Upper lobe of left lung (tissue), 4 donors: ENCODE results near the gene ST3GAL3.

Source experiments
- CTCF ChIP-seq, 6 experiments: fragments of 450-650 bp in 4 of 6; fragments of 200-600 bp in 2 of 6; sonication (generic) in 2 of 6; IDR thresholded peaks; one replicate each; pipeline ENCODE4 v1.5.1; 2016 to 2019; ENCODE audit warnings: antibody characterized with exemption in 6 of 6
- POLR2A ChIP-seq, 4 donors: fragments of 450-650 bp; IDR thresholded peaks; one replicate each; pipeline ENCODE4 v1.5.1; 2016 to 2017; ENCODE audit warnings: antibody characterized with exemption in 4 of 4, mild to moderate bottlenecking in 2 of 4

- TF ChIP-seq CTCF (IDR thresholded peaks at IDR 0.05) (no peak), POLR2A (IDR thresholded peaks at IDR 0.05) (no peak)
Observed at GRCh38 chr1:43693371-43693770, 14.0 kb upstream of the ST3GAL3 start.
